Forelimb muscle (tissue), 1 donor: ENCODE measurements around the gene ZNF26. TPM values are rescaled to one million over a fixed set of nuclear protein-coding genes. Genes with fewer than 3 reads are reported as not detected.
"Not testable (repeated sequence)": the region's sequence is repeated elsewhere in the genome, so short reads cannot be mapped to it uniquely, and the experiment has no call there.

Experiments
- DNase-seq: peaks from one replicate; pipeline ENCODE4 v3.0.0-alpha.2; 2013; ENCODE audit warnings: low read depth
- polyA plus RNA-seq: library from polyadenylated mRNA; unstranded; fragments of 120-200 nt; gene quantifications from one replicate; pipeline ENCODE4 v1.2.1, GENCODE V29; 2013; ENCODE audit not compliant: insufficient read length

ZNF26 gene
- polyA plus RNA-seq, 1 donor = 8.5 TPM

DNA sequence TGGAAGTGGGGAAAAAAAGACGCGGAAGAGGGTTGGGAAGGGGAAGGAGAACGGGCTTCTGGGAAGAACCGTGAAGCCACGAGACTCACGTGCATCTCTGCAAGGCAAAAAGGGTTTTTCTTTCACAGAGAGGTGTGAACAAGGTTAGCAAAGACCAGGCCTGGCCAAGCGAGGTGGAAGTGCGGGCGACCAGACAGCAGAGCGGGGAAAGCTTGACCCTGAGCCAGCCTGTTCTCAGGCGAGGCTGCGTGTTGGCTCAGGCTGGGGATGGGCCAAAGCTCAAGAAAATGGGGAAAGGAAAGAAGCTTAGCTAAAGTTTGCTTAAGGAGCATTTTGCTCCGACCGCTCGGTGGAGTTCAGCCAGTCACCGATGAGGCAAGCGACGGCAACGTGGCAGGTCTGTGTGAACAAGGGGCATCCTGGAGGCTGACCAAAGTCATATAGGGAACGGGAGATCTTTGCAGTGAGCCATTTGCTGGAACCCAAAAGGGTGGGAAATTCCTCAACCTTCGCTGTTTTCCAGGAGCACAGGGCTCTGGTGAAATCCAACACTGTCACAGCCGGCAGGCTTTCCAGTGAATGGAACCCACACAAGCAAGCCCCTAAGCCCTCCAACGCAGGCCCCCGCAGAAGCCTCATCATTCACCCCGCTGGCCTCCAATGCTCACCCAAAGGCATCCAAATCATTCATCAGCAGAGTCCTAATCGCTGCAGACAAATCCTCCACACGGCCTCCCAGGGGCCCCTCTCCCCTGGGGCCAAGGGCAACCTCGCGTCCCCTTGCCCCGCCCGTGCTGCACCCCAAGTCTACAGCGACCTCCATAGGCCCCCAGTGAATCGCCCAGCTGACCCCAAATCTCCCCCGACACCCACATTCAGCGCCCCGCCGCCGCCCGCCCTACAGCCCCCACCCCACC is 30.8 kb upstream of the ZNF26 start:
- peak; percentile 38 for DNase-seq

DNA sequence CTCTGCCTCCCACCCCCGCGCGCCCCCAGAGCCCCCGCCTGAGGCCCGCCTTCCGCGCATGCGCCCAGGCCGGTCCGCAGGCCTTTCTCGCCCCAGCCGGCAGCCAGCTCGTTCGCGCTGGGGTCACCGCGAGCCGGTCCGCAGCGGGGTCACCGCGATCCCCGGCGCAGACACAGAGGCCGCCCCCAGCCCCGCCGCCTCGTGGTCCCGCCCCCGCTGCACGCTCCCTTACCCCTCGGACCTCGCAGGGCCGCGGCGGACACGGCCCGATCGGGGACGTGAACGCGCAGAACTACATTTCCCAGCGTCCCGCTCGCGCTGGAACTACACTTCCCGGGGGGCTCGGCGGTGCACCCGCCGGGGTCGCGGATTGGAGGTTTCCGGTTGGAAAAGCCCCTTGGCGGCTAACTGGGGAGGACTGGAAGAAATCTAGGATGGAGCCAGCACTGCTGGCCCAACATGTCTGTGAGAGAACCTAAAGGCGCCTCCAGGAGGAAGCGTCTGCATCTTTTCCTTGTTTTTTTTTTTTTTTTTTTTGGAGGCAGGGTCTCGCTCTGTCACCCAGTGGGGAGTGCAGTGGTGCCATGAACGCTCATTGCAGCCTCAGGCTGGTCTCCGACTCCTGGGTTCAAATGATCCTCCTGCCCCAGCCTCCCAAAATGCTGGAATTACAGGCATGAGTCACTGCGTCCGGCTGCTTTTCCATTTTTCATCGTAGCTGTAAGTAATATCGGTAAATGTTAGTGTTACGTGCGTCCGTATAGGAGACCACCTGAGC is 30.0 kb upstream of the ZNF26 start, which contains the start of gene ZNF605:
Gene ZNF605 (minus strand): TSS at position 296 of the 778 bp plus-strand sequence. CDS start 10,671 bp downstream, outside the sequence.
- DNase-seq = peak; percentile 89

DNA sequence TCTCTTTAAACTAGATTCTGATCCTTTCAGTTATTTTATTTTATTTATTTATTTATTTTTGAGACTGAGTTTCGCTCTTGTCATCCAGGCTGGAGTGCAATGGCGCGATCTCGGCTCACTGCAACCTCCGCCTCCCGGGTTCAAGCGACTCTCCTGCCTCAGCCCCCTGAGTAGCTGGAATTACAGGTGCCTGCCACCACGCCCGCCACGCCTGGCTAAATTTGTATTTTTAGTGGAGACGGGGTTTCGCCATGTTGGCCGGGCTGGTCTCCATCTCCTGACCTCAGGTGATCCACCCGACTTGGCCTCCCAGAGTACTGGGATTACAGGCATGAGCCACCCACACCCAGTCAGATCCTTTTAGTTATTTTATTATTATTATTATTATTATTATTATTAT is 24.4 kb upstream of the ZNF26 start:
- not testable (repeated sequence) for DNase-seq

DNA sequence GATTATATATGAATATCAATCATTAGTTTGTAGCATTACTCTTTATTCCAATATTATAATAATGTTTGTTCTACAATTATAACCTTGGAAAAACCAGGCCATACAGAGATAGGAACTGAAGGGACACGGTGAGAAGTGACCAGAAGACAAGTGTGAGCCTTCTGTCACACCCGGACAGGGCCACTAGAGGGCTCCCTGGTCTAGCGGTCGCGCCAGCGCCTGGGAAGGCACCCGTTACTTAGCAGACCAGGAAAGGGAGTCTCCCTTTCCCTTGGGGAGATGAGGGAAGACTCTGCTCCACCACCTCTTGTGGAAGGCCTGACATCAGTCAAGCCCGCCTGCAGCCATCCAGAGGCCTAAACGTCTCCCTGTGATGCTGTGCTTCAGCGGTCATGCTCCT is 22.2 kb upstream of the ZNF26 start:
- not testable (repeated sequence) for DNase-seq

DNA sequence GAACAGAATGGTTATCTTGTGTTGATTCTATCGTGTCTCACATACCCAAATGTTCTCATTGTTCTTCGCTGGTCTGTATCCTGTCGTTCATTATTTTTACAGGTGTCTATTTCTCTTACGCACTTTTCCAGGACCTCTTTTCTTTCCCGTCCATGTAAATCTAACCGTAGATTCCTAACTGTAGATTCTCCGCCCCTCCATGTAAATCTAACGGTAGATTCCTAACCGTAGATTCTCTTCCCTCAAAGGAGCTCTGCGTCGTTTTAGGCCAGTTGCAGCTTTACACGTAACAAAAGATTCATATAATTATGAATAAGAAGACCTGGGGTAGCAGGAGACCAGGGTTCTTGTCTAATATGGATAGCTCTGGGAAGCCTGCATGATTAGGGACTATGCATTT is 20.4 kb upstream of the ZNF26 start:
- no peak for DNase-seq

DNA sequence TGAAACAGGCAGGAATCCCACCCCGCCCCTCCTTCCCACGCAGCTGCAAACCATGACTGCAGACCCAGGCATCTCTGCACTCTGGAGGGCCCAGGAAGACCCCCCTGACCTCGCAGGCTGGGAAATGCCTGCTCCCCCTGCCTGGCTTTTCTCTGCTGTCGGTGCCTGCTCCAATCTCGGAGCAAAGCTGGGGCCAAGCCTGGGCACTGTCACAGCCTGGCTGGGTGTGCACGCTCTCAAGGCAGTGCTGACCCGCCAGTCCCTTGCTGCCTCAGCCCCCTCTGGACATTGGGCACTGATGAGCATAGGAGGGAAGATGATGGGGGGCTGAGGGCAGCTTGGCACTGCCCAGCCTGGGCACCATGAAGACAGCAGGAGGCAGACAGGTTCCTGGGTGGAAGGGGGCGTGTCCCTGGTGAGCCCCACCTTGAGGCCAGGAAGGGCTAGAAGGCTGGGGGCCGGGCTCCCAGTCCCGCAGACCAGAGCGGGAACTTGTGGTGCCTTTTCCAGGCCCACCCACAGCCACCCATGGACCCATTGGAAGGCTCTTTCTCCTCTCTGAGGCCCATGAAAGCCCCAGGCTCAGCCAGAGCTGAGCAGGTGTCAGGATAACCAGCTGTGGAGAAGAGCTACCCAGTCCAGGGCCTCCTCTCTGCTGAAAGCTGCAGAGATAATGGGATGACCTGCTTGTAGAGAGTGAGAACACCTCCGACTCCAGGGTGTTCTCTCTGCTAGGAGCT is 19.3 kb upstream of the ZNF26 start:
- no peak for DNase-seq

DNA sequence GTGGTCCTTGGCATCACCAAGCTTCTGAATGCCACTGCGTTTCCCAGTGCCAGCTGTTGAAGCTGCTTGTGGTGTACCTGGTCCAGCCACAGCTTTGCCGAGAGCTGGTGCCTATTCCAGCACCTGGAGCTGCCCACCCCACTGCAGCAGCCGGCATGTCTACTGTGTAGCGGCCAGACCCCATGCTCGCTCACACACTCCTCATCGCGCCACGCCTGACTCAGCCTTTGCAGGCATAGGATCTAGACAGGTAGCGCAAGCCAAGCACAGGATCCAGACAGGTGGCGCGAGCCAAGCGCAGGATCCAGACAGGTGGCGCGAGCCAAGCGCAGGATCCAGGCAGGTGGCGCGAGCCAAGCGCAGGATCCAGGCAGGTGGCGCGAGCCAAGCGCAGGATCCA is 18.4 kb upstream of the ZNF26 start:
- no peak for DNase-seq

DNA sequence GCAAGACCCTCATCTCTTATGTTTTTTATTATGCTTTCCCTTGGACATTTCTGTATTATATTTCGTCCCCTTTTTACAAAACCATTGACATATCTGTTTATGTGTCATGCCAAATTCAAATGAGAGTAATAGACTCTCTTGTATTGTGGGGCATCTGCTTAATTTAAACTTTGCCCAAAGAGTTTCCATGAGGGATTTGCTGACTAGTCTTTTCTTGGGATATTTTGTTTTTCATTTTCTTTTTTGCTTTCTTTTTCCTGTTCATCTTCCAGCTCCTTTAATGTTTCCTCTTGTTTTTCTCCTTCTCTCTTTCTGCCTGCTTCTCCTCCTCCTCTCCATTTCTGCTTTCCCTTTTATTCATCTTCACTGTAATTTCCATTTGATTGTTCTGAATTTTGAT is 13.8 kb upstream of the ZNF26 start:
- DNase-seq = no peak

DNA sequence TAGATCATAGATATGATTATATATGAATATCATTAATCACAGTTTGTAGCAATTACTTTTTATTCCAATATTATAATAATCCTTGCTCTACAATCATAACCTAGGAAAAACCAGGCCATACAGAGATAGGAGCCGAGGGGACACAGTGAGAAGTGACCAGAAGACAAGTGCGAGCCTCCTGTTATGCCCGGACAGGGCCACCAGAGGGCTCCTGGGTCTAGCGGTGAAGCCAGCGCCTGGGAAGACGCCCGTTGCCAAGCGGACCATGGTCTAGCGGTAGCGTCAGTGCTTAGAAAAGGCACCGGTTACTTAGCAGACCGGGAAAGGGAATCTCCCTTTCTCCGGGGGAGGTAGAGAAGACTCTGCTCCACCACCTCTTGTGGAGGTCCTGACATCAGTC is 9.3 kb upstream of the ZNF26 start:
- not testable (repeated sequence) for DNase-seq

DNA sequence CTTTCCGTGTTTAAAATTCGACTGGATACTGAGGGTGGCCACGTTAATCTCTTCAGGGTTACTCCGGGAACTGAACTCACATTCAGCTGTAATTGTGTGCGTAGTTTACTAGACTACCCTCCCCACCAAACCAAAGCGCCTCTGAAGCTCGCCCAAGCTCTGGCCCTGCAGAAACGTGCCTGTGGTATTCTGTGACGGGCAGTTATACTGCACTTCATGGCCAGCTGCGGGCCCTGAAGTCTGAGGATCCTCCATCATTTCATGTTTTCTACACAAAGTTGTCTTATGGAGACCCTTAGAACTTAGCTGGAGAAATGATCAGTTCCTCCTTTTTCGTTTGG is 688 bp downstream of the ZNF26 start:
- no peak for DNase-seq

DNA sequence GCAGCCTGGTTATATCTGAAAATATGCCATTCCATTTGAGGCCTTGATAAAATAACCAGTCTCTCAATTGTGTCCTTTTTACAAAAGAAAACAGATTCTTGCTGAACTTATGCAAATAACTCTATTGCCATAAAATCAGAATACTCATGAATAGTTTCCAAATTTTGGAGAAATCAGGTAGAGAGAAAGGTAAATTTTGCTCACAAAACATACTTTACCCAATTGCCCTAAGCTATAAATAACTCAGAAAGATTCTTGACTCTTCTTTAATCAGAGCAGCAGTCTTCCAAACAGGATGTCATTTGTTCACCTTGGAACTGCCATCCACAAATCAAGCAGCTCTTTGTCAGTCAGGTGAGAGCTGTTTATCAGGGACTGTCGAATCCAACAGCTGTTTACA is 12.6 kb downstream of the ZNF26 start:
- no peak for DNase-seq

DNA sequence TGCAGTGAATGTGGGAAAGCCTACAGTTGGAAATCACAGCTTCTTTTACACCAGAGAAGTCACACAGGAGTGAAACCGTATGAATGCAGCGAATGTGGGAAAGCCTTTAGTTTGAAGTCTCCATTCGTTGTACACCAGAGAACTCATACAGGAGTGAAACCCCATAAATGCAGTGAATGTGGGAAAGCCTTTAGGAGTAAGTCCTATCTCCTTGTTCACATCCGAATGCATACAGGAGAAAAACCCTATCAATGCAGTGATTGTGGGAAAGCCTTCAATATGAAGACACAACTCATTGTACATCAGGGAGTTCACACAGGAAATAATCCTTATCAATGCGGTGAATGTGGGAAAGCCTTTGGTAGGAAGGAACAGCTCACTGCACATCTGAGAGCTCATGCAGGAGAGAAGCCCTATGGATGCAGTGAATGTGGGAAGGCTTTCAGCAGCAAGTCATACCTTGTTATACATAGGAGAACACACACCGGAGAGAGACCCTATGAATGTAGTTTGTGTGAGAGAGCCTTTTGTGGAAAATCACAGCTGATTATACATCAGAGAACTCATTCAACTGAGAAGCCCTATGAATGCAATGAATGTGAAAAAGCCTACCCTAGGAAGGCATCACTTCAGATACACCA is 24.6 kb downstream of the ZNF26 start:
- DNase-seq = no peak

DNA sequence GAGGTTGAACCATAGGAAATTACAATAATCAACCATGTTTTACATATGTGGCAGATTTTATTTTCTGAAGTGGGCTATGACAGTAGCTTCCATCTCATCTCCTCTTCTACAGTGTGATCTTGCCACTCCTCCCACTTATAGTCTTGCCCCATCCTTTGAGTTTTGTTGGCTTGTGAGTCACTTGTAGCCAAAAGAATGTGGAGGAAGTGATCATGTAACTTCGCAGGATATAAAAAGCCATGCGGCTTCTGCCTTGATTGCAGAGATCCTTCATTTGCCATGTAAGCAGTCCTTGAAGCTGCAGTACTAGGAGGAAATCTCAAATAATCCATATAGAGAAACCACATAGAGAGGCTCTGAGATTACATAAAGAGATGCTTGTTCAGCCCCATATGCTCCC is 37.4 kb downstream of the ZNF26 start:
- no peak for DNase-seq

DNA sequence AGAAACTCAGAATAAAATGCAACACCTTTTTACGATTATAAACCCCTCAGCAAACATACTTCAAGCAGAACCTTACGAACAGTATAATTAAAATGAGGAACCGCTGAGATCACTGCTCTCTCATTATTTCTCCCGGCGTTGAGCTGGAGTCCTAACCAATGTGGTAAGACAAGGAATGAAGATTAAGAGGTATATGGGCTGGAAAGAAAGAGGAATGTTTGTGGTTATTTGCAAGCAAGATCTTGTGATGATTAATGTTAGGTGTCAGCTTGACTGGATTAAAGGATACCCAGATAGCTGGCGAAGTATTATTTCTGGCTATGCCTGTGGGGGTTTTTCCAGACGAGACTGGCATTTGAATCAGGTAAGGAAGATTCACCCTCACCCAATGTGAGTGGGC is 40.8 kb downstream of the ZNF26 start:
- DNase-seq = no peak

DNA sequence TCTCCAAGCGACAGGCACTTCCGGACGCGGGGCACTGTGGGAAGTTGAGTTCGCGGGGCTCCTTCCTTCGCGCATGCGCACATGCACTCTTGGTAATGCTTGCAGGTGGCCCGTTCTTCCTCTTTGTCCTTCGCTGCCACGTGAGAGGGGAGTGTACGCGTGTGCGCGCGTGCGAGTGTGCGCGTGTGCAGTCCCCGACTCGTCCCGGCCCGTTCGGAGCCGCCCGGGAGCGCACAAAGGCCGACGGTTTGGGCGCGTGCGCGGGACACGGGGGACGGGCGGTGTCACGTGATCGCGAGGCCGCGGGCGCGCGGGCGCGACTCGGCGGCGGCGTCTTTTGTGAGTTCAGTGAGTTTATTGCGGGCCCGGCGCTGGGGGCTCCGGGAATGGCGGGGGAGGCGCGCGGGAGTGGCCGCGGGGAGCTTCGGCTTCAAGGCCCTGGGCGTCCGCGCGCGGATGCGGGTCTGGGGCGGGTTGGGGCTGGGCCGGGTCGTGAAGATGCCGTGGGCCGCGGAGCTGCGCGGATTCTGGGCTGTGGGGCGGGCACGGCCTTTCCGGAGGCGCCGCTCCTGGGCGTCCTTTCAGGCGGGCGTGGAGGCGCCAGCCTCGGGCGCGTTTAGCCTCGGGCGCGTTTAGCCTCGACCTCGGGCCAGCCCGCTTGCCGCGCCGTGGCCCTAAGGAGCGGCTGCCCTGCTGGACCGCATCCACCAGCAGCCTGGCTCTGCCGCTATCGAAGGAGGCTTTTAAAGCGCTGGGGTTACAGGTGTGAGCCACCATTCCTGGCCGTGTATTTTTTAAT is 51.2 kb downstream of the ZNF26 start, which contains the start of gene ZNF84:
Gene ZNF84 (plus strand): TSS at position 303 of the 799 bp plus-strand sequence. CDS start 3,959 bp downstream, outside the sequence.
- DNase-seq = peak; percentile 93

DNA sequence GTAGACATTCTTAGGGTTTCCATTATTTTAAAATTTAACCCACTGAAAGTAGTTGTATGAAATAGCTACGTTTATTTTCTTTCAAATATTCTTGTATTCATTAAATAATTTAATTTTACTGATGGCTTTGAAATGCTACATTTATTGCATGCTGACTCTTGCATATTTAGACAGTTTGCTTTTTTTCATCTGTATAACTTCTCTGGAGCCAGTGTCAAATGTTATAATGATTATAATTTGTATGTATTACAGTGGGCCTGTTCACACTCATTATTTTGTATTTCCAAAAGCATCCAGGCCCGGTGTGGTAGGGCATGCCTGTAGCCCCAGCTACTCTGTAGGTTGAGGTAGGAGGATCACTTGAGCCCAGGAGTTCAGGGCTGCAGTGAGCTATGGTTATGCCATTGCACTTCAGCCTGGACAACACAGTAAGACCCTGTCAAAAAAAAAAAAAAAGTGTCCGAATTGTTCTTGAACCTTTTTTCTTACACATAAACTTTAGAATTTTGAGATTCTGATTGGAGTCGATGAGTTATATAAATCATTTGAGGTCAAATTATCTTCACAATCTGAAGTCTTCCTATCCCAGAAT is 52.0 kb downstream of the ZNF26 start:
- no peak for DNase-seq

DNA sequence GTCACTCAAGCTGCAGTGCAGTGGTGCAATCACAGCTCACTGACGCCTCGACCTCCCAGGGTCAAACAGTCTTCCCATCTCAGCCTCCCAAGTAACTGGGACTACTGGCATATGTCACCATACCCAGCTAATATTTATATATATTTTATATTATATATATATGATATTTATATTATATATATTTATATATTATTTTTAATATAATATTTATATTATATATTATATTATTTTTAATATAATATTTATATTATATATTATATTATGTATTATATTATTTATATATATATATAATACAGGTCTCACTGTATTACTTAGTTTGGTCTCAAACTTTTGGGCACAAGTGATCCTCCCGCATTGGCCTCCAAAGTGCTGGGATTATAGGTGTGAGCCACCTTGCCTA is 60.5 kb downstream of the ZNF26 start:
- no peak for DNase-seq

DNA sequence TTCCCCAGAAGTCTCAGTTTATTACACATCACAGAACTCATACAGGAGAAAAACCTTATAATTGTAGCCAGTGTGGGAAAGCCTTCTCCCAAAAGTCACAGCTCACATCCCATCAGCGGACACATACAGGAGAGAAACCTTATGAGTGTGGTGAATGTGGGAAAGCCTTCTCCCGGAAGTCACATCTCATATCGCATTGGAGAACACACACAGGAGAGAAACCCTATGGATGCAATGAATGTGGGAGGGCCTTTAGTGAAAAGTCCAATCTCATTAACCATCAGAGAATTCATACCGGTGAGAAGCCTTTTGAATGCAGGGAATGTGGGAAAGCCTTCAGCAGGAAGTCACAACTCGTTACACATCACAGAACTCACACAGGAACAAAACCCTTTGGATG is 71.3 kb downstream of the ZNF26 start:
- DNase-seq = no peak

DNA sequence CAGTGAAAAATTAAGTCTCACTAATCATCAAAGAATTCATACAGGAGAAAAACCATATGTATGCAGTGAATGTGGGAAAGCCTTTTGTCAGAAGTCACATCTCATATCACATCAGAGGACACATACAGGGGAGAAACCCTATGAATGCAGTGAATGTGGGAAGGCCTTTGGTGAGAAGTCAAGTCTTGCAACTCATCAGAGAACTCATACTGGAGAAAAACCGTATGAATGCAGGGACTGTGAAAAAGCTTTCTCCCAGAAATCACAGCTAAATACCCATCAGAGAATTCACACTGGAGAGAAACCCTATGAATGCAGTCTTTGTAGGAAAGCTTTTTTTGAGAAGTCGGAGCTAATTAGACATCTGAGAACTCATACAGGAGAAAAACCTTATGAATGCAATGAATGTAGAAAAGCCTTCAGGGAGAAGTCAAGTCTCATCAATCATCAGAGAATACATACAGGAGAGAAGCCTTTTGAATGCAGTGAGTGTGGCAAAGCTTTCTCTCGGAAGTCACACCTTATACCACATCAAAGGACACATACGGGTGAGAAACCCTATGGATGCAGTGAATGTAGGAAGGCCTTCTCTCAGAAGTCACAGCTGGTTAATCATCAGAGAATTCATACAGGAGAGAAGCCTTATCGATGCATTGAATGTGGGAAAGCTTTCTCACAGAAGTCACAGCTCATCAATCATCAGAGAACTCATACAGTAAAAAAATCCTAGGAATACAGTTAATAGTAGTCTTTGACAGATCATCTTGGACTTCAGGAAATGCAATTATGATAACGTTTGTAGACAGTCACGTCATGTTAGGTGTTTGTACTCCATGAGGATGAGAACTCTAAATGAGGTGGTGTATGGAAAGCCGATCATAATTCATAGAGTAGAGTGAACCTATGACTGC is 72.3 kb downstream of the ZNF26 start:
- no peak for DNase-seq
